ENCODE data around the gene TTC7B. TPM values are rescaled to one million over a fixed set of nuclear protein-coding genes. Genes with fewer than 3 reads are reported as not detected.

Gene TTC7B
- total RNA-seq, 4 donors from 2014 or later, result 3.3 to 18.1 (median 10.0) TPM

DNA sequence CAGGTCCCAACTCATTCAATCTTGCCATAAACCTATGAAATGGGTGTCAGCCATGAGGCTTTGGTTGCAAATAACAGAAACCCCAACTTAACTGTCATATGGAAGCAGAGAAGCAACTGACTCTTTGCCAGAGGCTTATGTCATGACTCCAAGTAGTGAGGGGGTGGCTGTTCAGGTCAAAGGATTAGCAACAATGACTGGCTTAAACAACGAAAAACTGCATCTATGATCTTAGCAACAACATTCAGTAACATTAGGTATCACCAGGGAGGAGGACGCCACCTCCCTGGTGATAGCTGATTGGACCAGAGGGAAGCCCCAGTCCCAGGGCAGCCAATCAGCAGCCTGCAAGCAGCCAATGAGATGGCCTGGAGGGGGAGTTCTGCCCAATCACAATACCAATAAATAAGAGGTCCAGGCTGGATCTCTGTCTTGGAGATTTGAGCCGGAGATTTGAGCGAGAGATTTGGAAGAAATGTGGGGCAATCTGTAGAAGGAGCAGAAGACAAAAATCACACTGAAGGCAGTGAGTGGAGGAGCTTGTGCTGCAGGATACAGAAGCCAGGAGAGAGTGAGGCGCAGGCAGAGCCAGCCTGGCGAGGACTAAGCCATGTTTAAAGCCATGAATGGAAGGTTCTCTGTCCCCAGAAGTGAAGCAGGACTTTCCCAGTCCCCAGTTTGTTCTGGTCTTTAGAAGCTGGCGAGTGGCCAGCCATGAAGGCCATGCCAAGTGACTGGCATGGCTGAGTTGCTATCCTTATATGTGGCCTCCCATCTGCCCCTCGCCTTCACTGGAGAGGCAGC is 326.1 kb downstream of the TTC7B start:
- Histone ChIP-seq H3K27me3 (no peaks in the 10 kb centered on the region), H3K4me1 (peaks cover 0 to 19% (median 5%) of the 10 kb centered on the region in 3 donors), H3K4me3 (no peak overlapping the region), H3K9me3 (no peaks in the 10 kb centered on the region), H3K27ac (no peak overlapping the region), H3K36me3 (no peaks in the 10 kb centered on the region)
- intact Hi-C loops (cut with DNase I), result no loop called here
- WGBS, 2 donors, result 73 to 78% methylated on average over 6 to 8 of the region's 8 CpGs
- DNase-seq, result no peak
- no peak for TF ChIP-seq POLR2A (IDR thresholded peaks at IDR 0.05)
- TF ChIP-seq, protein P1, sequence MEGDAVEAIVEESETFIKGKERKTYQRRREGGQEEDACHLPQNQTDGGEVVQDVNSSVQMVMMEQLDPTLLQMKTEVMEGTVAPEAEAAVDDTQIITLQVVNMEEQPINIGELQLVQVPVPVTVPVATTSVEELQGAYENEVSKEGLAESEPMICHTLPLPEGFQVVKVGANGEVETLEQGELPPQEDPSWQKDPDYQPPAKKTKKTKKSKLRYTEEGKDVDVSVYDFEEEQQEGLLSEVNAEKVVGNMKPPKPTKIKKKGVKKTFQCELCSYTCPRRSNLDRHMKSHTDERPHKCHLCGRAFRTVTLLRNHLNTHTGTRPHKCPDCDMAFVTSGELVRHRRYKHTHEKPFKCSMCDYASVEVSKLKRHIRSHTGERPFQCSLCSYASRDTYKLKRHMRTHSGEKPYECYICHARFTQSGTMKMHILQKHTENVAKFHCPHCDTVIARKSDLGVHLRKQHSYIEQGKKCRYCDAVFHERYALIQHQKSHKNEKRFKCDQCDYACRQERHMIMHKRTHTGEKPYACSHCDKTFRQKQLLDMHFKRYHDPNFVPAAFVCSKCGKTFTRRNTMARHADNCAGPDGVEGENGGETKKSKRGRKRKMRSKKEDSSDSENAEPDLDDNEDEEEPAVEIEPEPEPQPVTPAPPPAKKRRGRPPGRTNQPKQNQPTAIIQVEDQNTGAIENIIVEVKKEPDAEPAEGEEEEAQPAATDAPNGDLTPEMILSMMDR (IDR thresholded peaks at IDR 0.05), result no peak

DNA sequence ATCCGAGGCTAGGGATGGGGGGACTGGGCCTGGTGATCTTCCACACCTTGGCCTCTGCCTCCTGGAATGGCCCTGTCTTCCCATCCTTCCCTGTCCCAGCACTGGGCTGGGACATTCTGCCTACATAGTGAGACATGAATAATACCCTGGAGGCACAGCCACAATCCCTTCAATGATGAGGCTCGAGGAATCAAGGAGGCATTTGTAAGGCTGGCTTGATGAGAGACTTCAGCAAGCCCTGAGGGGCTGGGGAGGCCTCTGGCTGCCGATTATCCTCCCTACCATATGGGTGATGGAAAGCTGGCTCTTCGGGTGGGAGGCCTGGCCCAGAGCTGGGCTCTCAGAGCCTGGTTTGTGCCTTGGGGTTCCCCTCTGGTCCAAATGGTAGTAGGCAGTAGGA is 326.9 kb downstream of the TTC7B start:
- 85 to 92% methylated on average over 2 of the region's 4 CpGs for WGBS, 2 donors
- H3K4me1 ChIP-seq, result peaks cover 0 to 19% (median 5%) of the 10 kb centered on the region in 3 donors
- H3K9me3 ChIP-seq, result no peaks in the 10 kb centered on the region
- intact Hi-C loops (cut with DNase I), result no loop called here
- H3K27ac ChIP-seq, result no peak overlapping the region
- TF ChIP-seq, protein P1 (IDR thresholded peaks at IDR 0.05), result no peak
- TF ChIP-seq POLR2A (IDR thresholded peaks at IDR 0.05), result no peak
- no peaks in the 10 kb centered on the region for H3K27me3 ChIP-seq
- DNase-seq, result no peak
- no peak overlapping the region for H3K4me3 ChIP-seq
- H3K36me3 ChIP-seq, result no peaks in the 10 kb centered on the region

DNA sequence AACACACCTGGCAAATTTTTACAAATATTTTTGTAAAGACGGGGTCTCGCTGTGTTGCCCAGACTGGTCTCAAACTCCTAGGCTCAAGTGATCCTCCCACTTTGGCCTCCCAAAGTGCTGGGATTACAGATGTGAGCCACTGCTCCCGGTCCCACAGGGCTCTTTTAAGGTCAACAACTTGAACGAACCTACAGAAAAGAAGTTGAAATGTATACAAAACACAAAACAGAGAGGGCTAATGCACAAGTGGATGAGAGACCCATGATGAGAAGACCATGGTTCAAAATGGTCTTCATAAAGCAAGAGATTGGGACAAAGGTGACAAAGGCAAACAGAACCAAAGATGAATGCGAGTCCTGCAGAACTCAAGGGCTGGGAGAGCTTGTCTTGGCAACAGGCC is 328.0 kb downstream of the TTC7B start:
- H3K4me3 ChIP-seq, result no peak overlapping the region
- no peaks in the 10 kb centered on the region for H3K36me3 ChIP-seq
- no peaks in the 10 kb centered on the region for H3K9me3 ChIP-seq
- DNase-seq, result no peak
- H3K27me3 ChIP-seq, result peaks cover 0 to 3% (median 0%) of the 10 kb centered on the region in 4 donors
- no peak overlapping the region for H3K27ac ChIP-seq
- WGBS, 2 donors, result 80 to 81% methylated on average over 5 of the region's 5 CpGs
- H3K4me1 ChIP-seq, result peaks cover 0 to 27% (median 5%) of the 10 kb centered on the region in 3 donors
- intact Hi-C loops (cut with DNase I), result no loop called here
- TF ChIP-seq, protein P1 (IDR thresholded peaks at IDR 0.05), result no peak
- TF ChIP-seq POLR2A (IDR thresholded peaks at IDR 0.05), result no peak

DNA sequence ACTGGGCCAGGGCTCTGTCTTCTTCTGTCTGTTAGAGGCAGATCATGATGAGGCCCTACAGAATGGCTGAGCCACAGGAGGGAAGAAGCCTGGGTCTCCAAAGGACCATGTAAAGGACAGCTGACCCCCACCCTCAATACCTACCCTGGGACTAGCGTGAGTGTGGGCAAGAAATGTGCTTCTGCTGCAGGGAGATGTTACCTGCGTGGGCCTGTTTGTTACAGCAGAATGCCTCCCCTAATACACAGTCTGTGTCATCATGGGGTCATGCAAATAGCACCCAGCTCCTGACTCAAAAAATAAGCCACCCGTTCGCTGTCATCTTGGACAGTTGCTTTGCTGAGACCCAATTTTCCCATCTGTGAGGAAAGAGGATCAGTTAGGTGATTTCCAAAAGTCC is 328.8 kb downstream of the TTC7B start:
- TF ChIP-seq POLR2A (IDR thresholded peaks at IDR 0.05), result no peak
- TF ChIP-seq, protein P1 (IDR thresholded peaks at IDR 0.05), result no peak
- DNase-seq, result no peak
- no peaks in the 10 kb centered on the region for H3K36me3 ChIP-seq
- no peaks in the 10 kb centered on the region for H3K9me3 ChIP-seq
- peaks cover 0 to 3% (median 0%) of the 10 kb centered on the region in 4 donors for H3K27me3 ChIP-seq
- intact Hi-C loops (cut with DNase I), result no loop called here
- 89% methylated on average over 4 of the region's 4 CpGs for WGBS, 2 donors
- no peak overlapping the region for H3K27ac ChIP-seq
- H3K4me1 ChIP-seq, result peaks cover 0 to 27% (median 5%) of the 10 kb centered on the region in 3 donors
- no peak overlapping the region for H3K4me3 ChIP-seq

DNA sequence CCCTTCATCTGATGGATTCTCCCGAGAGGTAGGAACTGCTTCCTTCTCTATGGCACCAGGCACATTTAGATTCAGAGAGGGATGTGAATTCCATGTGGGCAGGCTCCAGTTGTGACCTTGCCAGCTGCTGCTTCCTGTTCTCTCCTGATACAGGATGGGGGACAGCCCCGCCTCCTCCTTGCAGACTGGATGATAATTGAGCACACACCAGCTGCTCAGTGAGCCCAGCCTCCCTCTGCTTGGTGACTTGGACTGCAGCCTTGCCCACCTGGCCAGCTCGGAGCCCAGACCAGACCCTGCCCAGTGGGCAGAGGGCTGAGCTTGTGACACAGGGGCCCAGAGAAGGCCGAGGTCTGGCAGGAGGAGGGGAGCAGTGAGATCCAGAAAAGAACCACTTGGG is 329.2 kb downstream of the TTC7B start:
- H3K4me3 ChIP-seq, result no peak overlapping the region
- no peak for DNase-seq
- no peak overlapping the region for H3K27ac ChIP-seq
- peaks cover 0 to 26% (median 5%) of the 10 kb centered on the region in 3 donors for H3K4me1 ChIP-seq
- H3K27me3 ChIP-seq, result peaks cover 0 to 3% (median 0%) of the 10 kb centered on the region in 4 donors
- TF ChIP-seq, protein P1 (IDR thresholded peaks at IDR 0.05), result no peak
- TF ChIP-seq POLR2A (IDR thresholded peaks at IDR 0.05), result no peak
- WGBS, 2 donors, result 75 to 94% methylated on average over 2 of the region's 4 CpGs
- intact Hi-C loops (cut with DNase I), result no loop called here
- H3K36me3 ChIP-seq, result no peaks in the 10 kb centered on the region
- no peaks in the 10 kb centered on the region for H3K9me3 ChIP-seq

Measured in esophagus squamous epithelium (tissue), 5 donors.